ENCODE results near the gene SRRM4.

SRRM4 gene

GRCh38 chr12:119168721-119169120 is 187.4 kb downstream of the SRRM4 start:
- H3K4me1 Mint-ChIP-seq (ENCODE audit: low read depth) = no peaks in the 10 kb centered on the region
- no peaks in the 10 kb centered on the region for H3K27me3 Mint-ChIP-seq
- H3K27ac Mint-ChIP-seq = no peak overlapping the region
- DNase-seq = no peak
- H3K36me3 Mint-ChIP-seq (ENCODE audit: low read depth) = no peaks in the 10 kb centered on the region
- H3K4me3 Mint-ChIP-seq = no peak overlapping the region
- H3K9me3 Mint-ChIP-seq = peaks cover 5% of the 10 kb centered on the region

DNA sequence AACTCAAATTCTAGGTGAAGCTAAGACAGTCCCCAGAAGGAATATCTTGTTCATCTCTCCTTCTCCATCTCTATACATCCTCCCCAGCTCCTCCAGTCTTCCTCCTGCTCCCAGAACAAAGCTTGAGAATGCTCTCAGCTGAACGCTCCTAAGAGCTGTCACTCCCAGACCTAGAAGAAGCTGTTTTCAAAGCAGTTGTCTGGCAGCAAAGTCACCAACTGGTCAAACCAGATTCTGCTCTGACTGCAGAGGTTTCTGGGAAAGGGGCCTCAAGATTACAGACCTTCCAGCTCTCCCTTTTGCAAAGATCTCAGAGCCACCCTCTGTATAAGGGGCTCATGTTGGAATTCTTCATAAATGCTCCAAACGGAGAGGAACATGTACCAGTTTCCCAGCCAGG is 187.8 kb downstream of the SRRM4 start:
- DNase-seq = no peak
- Mint-ChIP-seq H3K4me3 (no peak overlapping the region), H3K4me1 (ENCODE audit: low read depth) (no peaks in the 10 kb centered on the region), H3K9me3 (peaks cover 5% of the 10 kb centered on the region), H3K27me3 (no peaks in the 10 kb centered on the region), H3K27ac (no peak overlapping the region), H3K36me3 (ENCODE audit: low read depth) (no peaks in the 10 kb centered on the region)

GRCh38 chr12:119171291-119171690 is 189.9 kb downstream of the SRRM4 start:
- H3K36me3 Mint-ChIP-seq (ENCODE audit: low read depth) = no peaks in the 10 kb centered on the region
- no peak overlapping the region for H3K27ac Mint-ChIP-seq
- H3K4me3 Mint-ChIP-seq = no peak overlapping the region

DNA sequence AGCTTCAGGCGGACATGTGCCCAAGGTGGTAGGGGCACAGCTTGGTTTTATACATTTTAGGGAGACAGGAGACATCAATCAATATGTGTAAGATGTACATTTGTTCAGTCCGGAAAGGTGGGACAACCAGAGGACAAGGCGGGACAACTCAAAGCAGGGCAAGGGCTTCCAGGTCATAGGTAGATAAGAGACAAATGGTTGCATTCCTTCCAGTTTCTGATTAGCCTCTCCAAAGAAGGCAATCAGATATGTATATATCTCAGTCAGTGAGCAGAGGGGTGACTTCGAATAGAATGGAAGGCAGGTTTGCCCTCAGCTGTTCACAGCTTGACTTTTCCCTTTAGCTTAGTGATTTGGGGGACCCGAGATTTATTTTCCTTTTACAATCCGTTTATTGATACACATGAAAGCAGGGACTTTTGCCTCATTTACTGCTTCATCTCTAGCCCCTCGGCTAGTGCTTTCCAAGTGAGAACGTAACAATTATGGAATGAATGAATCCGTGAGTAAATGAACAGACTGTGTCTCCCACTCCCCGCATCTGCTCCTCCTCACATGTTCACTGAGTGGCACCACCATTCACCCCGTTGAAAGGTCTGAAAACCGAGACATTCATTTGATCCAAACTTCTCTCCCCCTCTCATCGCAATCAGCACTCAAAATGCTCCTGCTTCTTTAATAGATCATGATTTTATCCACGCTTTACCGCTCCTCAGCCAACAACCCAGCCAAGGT is 190.5 kb downstream of the SRRM4 start:
- Mint-ChIP-seq H3K9me3 (peaks cover 5% of the 10 kb centered on the region), H3K27me3 (peaks cover 7% of the 10 kb centered on the region), H3K27ac (no peak overlapping the region), H3K4me1 (ENCODE audit: low read depth) (no peaks in the 10 kb centered on the region), H3K4me3 (no peak overlapping the region), H3K36me3 (ENCODE audit: low read depth) (no peaks in the 10 kb centered on the region)
- DNase-seq = no peak

More at GRCh38 chr12:119171291-119171690, 189.9 kb downstream of the SRRM4 start:
- DNase-seq = no peak
- Mint-ChIP-seq H3K27me3 (peaks cover 4% of the 10 kb centered on the region), H3K4me1 (ENCODE audit: low read depth) (no peaks in the 10 kb centered on the region), H3K9me3 (peaks cover 5% of the 10 kb centered on the region)

DNA sequence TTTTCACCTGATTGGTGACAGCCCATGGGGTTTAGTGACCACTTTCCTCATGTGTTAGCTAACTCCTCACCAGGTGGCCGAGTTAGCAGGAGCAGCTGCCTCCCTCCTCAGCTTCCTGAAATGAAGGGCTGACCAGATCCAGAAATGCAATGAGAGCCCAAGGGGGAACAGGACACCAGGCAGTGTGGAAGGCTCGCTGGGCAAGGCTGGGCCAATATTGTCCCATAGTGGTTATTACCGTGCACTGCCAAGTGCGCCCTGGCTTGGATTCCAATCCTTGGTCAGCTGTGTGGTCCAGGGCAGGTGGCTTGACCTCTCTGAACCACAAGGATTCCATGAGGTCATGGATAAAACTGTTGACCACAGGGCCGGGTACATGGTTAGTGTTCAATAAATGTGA is 193.7 kb downstream of the SRRM4 start:
- DNase-seq = no peak
- Mint-ChIP-seq H3K36me3 (ENCODE audit: low read depth) (no peaks in the 10 kb centered on the region), H3K4me1 (ENCODE audit: low read depth) (no peaks in the 10 kb centered on the region), H3K4me3 (no peak overlapping the region), H3K9me3 (peaks cover 3% of the 10 kb centered on the region), H3K27ac (no peak overlapping the region), H3K27me3 (peaks cover 20% of the 10 kb centered on the region)

GRCh38 chr12:119176267-119177055 is 195.1 kb downstream of the SRRM4 start:
- DNase-seq = no peak
- H3K9me3 Mint-ChIP-seq = no peaks in the 10 kb centered on the region
- no peaks in the 10 kb centered on the region for H3K36me3 Mint-ChIP-seq (ENCODE audit: low read depth)
- H3K4me3 Mint-ChIP-seq = no peak overlapping the region
- no peaks in the 10 kb centered on the region for H3K4me1 Mint-ChIP-seq (ENCODE audit: low read depth)
- peaks cover 20% of the 10 kb centered on the region for H3K27me3 Mint-ChIP-seq
- H3K27ac Mint-ChIP-seq = no peak overlapping the region

GRCh38 chr12:119177056-119177325 is 195.7 kb downstream of the SRRM4 start:
- no peak for DNase-seq
- no peaks in the 10 kb centered on the region for H3K36me3 Mint-ChIP-seq (ENCODE audit: low read depth)
- H3K9me3 Mint-ChIP-seq = no peaks in the 10 kb centered on the region
- H3K4me1 Mint-ChIP-seq (ENCODE audit: low read depth) = no peaks in the 10 kb centered on the region
- H3K27me3 Mint-ChIP-seq = peaks cover 20% of the 10 kb centered on the region
- no peak overlapping the region for H3K4me3 Mint-ChIP-seq
- no peak overlapping the region for H3K27ac Mint-ChIP-seq

DNA sequence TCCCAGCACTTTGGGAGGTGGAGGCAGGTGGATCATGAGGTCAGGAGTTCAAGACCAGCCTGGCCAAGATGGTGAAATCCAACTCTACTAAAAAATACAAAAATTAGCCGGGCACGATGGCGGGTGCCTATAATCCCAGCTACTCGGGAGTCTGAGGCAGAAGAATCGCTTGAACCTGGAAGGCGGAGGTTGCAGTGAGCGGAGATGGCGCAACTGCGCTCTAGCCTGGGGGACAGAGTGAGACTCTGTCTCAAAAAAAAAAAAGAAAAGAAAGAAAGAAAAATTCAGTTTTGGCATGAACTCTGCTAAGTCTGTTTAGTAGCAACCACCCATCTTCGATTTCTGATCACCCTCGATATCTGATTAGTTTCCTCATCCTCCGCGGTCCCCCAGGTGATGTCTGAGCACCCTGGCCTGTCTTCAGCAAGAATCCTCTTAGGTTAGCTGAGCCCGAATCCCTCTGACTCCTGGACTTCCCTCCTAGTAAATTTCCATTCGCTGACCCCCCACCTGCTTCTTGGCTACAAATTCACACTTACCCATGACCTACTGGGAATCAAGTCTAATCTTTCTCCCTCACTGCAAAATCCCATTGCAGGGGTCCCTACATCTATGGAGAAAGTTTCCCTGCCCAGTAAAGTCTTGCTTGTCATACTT is 196.5 kb downstream of the SRRM4 start:
- H3K9me3 Mint-ChIP-seq = no peaks in the 10 kb centered on the region
- no peak overlapping the region for H3K27ac Mint-ChIP-seq
- no peak for DNase-seq
- H3K27me3 Mint-ChIP-seq = peaks cover 20% of the 10 kb centered on the region
- H3K4me3 Mint-ChIP-seq = no peak overlapping the region
- no peaks in the 10 kb centered on the region for H3K4me1 Mint-ChIP-seq (ENCODE audit: low read depth)
- H3K36me3 Mint-ChIP-seq (ENCODE audit: low read depth) = no peaks in the 10 kb centered on the region

DNA sequence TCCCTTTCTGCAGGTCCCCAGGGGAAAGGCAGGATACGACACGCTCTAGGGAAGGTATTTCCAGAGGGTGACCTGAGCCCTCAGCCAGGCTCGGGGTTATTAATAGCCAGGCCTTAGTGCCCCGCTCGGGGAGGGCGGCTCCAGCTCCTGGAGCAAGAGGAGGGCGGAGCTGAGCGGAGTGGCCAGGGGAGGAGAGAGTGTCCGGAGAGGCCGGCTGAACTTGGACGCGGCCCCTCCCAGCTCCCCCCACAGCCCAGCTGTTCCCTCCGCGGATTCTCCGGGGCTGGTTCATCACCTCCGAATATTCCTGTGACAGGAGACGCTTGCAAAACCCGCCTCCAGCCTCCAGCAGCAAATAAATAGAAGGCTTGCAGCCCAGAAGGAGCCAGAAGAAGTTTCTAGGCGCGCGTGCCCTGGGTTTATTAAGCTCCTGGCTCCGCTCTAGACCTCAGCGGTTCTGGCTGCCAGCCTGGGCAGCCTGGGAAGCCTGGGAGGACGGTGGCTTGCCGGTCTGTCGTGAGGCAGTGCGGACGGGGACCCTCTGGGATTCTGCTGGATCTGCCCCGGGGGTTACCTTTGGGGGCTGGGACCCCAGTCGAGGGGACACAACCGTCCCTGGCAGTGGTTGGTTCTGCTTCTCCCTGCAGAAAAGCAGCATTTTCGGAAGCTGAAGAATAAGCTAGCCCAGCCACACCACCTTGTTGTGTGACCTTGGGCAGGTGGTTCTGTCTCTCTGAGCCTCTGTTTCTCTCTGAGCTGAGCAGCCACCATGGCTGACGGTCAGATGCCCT is 197.4 kb downstream of the SRRM4 start, which contains the start of gene HSPB8:
Gene HSPB8 (plus strand): TSS at position 388 of the 791 bp plus-strand sequence. CDS start 382 bp downstream, at position 770.
- Mint-ChIP-seq H3K9me3 (no peaks in the 10 kb centered on the region), H3K27ac (no peak within 1 kb of the TSS), H3K36me3 (ENCODE audit: low read depth) (no peaks in the 10 kb centered on the region), H3K4me1 (ENCODE audit: low read depth) (no peaks in the 10 kb centered on the region), H3K27me3 (peaks cover 20% of the 10 kb centered on the region), H3K4me3 (no peak within 1 kb of the TSS)
- DNase-seq = no peak

- no peak for DNase-seq
- peaks cover 20% of the 10 kb centered on the region for H3K27me3 Mint-ChIP-seq
- no peak overlapping the region for H3K27ac Mint-ChIP-seq
- H3K36me3 Mint-ChIP-seq (ENCODE audit: low read depth) = no peaks in the 10 kb centered on the region
- H3K4me3 Mint-ChIP-seq = no peak overlapping the region
- H3K4me1 Mint-ChIP-seq (ENCODE audit: low read depth) = no peaks in the 10 kb centered on the region
- no peaks in the 10 kb centered on the region for H3K9me3 Mint-ChIP-seq
Observed at GRCh38 chr12:119179335-119180021, 198.1 kb downstream of the SRRM4 start.

DNA sequence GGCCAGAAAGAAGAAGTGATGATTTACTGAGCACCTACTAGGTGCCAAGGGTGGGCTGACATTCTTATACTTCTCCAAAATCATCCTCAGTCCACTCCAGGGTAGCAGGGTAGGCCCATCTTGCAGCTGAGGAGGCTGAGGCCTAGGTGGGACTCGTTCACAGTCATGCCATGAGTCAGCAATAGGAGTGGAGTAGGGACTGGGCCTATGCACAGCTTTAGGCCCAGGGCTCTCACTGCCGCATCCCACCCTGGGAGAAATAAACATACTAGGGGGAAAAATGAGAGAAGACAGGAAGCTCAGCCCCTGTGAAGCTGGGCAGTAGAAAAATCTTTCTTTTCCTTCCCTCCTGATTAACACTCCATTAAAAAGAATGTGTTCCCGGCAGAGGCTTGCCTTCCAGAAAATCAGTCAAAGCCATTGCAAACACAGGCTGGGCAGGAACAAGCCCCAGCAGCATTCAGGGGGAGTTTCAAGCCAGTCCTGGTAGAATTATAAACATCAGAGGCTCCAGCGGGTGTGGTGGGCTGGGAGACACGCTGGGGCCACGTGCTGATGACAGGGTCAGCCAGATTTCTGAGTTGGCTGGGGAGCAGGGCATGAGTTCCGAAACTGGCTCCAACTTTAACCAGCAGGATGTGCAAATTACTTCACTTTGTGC is 199.2 kb downstream of the SRRM4 start:
- Mint-ChIP-seq H3K4me3 (no peak overlapping the region), H3K4me1 (ENCODE audit: low read depth) (no peaks in the 10 kb centered on the region), H3K27ac (no peak overlapping the region), H3K36me3 (ENCODE audit: low read depth) (no peaks in the 10 kb centered on the region), H3K9me3 (no peaks in the 10 kb centered on the region), H3K27me3 (peaks cover 20% of the 10 kb centered on the region)
- DNase-seq = no peak

- H3K9me3 Mint-ChIP-seq = no peaks in the 10 kb centered on the region
- H3K36me3 Mint-ChIP-seq (ENCODE audit: low read depth) = no peaks in the 10 kb centered on the region
- DNase-seq = no peak
- H3K27me3 Mint-ChIP-seq = peaks cover 17% of the 10 kb centered on the region
- no peaks in the 10 kb centered on the region for H3K4me1 Mint-ChIP-seq (ENCODE audit: low read depth)
- H3K4me3 Mint-ChIP-seq = no peak overlapping the region
- H3K27ac Mint-ChIP-seq = no peak overlapping the region
Observed at GRCh38 chr12:119181202-119181601, 199.9 kb downstream of the SRRM4 start.

DNA sequence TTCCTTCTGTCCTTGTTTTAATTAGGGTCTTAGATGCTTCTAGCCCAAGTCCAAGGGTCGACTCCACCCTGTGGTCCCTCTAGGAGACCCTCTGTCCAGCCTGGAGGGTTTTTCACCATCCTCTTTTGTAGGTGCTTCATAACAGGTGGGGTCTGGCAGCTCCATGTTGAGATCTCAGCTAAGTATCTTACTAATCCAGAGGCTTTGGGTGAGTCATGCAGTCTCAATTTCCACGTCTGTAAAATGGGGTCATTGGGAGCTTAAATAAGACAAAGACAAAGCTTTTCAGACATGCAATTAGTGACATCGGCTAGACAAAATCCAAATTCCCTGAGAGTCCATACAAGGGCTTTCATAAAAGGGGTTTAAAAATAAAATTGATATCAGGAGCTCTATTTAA is 200.6 kb downstream of the SRRM4 start:
- DNase-seq = no peak
- Mint-ChIP-seq H3K36me3 (ENCODE audit: low read depth) (no peaks in the 10 kb centered on the region), H3K27ac (no peak overlapping the region), H3K9me3 (no peaks in the 10 kb centered on the region), H3K4me1 (ENCODE audit: low read depth) (no peaks in the 10 kb centered on the region), H3K27me3 (peaks cover 13% of the 10 kb centered on the region), H3K4me3 (no peak overlapping the region)
